Activated naive CD4-positive, alpha-beta T cell treated with anti-CD3 and anti-CD28 coated beads, Interleukin-2, amount 50 U/mL, for 24 hours (primary cell): Measurements from ENCODE around the gene CERS6.

Experiments used
- H3K27ac Mint-ChIP-seq: one replicate; pipeline ENCODE4 v1.8.0; 2021; ENCODE audit warnings: mild to moderate bottlenecking, mixed read lengths
- H3K27me3 Mint-ChIP-seq: one replicate; pipeline ENCODE4 v1.8.0; 2021; ENCODE audit warnings: mixed read lengths
- H3K36me3 Mint-ChIP-seq: one replicate; pipeline ENCODE4 v1.8.0; 2021; ENCODE audit warnings: mixed read lengths
- H3K4me1 Mint-ChIP-seq: one replicate; pipeline ENCODE4 v1.8.0; 2021; ENCODE audit warnings: mixed read lengths
- H3K4me3 Mint-ChIP-seq: one replicate; pipeline ENCODE4 v1.8.0; 2021; ENCODE audit warnings: mild to moderate bottlenecking, mixed read lengths
- H3K9me3 Mint-ChIP-seq: one replicate; pipeline ENCODE4 v1.8.0; 2021; ENCODE audit warnings: mixed read lengths

The CERS6 gene

DNA sequence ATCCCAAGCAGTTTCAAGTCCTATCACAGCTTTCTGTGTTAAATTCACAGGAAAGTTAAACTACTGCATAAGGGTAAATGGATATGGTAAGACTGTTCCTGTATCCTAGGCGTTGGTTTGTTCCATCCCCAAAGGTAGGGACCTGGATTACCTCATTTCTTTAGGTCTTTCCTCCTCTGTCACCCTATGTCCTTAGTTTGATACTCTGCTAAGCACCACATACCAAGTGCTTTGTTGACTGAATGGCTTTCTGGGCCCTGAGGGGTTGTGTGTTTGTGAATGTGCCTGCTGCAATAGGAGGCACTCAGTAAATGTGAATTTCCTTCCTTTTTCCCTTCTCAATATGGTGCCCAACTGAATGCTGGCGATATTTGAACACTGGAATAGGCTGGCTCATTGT lies 354.2 kb downstream of the CERS6 start:
- no peaks in the 10 kb centered on the region for H3K27me3 Mint-ChIP-seq
- H3K27ac Mint-ChIP-seq, result no peak overlapping the region
- no peaks in the 10 kb centered on the region for H3K36me3 Mint-ChIP-seq
- H3K4me3 Mint-ChIP-seq, result no peak overlapping the region
- no peaks in the 10 kb centered on the region for H3K9me3 Mint-ChIP-seq
- no peaks in the 10 kb centered on the region for H3K4me1 Mint-ChIP-seq

DNA sequence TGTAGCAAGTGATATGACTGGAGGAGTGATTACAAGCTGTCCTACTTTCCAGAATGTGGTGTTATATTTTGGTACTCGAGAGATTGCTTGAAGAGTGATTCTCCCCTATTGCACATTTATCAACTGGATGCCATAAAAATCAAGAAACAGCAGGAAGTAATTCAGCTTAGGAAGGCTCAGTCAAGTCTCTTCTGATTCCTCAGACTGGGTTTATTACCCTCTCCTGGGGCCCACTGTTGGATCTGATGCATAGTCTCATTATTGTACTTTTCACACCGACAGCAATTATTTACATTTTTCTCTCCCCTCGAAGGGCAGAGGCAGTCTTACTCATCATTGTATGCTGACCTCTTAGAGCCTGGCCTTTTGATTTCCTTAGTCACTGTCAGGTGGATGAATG lies 355.6 kb downstream of the CERS6 start:
- H3K4me1 Mint-ChIP-seq, result no peaks in the 10 kb centered on the region
- no peaks in the 10 kb centered on the region for H3K9me3 Mint-ChIP-seq

DNA sequence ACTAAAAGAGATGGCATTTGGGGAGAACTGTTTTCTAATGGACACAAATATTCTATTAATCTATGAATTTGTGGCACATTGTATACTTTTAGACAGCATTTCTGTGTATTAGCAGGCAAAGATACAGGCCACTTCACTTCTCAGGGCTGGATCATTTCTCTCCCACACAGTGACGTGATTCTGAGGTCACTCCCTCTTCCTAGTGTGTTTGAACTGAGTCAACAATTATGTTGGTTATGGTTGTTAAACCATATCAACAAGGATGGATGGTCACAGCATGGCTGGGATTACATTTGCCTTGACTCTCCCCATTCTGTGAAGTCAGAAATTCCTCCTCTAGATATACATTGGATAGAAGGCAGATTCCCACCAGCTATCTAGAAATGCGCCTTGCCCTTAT lies 358.0 kb downstream of the CERS6 start:
- no peaks in the 10 kb centered on the region for H3K4me1 Mint-ChIP-seq
- no peaks in the 10 kb centered on the region for H3K27me3 Mint-ChIP-seq
- H3K36me3 Mint-ChIP-seq, result no peaks in the 10 kb centered on the region
- H3K27ac Mint-ChIP-seq, result no peak overlapping the region
- no peak overlapping the region for H3K4me3 Mint-ChIP-seq
- no peaks in the 10 kb centered on the region for H3K9me3 Mint-ChIP-seq

More for the DNA sequence above, 355.6 kb downstream of the CERS6 start:
- Mint-ChIP-seq H3K36me3 (no peaks in the 10 kb centered on the region), H3K4me3 (no peak overlapping the region), H3K27ac (no peak overlapping the region), H3K27me3 (no peaks in the 10 kb centered on the region)

DNA sequence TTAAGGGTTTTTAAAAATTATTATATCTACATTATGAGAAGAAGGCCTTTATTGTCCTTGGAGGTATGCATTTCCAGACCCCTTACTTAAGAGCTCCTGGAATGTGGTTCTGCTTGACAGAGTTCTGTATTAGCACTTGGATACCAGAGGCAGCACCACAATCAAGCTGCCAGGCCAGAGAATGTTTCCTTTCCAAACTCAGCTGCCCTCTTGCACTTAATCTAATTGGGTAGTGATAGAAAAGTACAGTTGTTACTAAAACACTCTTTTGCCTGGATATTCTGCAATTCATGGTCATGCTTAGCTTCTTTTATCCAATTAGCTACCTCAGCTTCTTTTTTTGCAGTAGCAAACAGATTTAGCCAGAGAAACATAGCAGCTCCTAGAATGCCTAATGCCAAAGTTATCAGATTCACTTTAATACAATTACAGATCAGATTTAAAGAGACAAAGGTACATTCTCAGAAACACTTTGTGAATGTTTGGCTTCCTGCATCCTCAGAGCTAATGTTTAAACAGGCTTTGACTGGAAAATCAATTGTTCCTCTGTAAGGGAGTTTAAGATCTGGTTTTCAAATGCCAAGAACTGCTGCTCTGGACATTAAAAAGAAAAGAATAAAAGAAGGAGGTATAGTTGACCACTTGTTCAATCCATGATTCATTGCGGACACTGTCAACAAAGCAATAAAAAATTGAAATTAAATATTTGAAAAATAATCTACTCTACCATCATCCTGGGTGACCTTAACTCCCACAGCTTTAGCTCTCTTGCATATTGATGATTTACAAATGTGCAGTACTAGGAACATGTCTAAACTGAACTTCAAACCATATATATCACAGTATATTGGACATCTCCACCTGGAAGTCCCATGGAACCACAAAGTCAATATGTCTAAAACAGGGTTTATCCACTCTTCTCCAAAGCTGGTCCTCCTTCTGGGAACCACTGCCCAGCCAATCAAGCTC lies 359.2 kb downstream of the CERS6 start:
- no peak overlapping the region for H3K27ac Mint-ChIP-seq
- H3K9me3 Mint-ChIP-seq, result no peaks in the 10 kb centered on the region
- H3K27me3 Mint-ChIP-seq, result no peaks in the 10 kb centered on the region
- no peaks in the 10 kb centered on the region for H3K4me1 Mint-ChIP-seq
- H3K36me3 Mint-ChIP-seq, result no peaks in the 10 kb centered on the region
- H3K4me3 Mint-ChIP-seq, result no peak overlapping the region

DNA sequence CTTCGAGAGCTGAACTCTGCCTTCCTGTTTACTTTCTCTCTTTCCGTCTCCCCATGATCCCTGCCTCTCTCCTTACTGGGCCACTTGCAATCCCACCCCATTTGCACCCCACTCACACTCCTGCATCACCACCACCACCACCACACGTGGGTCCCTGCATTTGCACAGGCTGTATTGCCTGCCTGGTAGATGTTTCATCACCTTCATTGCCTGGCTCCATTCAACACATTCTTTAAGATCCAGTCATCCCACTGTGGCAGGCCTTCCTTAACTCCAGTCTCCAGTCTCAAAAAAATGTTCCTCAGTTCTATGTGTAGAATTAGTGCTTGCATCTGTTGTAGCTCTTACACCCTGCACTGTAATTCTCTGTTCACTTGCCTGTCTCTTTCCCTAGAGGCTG lies 360.3 kb downstream of the CERS6 start:
- Mint-ChIP-seq H3K27ac (no peak overlapping the region), H3K36me3 (no peaks in the 10 kb centered on the region), H3K4me3 (no peak overlapping the region), H3K9me3 (no peaks in the 10 kb centered on the region), H3K27me3 (no peaks in the 10 kb centered on the region), H3K4me1 (no peaks in the 10 kb centered on the region)

DNA sequence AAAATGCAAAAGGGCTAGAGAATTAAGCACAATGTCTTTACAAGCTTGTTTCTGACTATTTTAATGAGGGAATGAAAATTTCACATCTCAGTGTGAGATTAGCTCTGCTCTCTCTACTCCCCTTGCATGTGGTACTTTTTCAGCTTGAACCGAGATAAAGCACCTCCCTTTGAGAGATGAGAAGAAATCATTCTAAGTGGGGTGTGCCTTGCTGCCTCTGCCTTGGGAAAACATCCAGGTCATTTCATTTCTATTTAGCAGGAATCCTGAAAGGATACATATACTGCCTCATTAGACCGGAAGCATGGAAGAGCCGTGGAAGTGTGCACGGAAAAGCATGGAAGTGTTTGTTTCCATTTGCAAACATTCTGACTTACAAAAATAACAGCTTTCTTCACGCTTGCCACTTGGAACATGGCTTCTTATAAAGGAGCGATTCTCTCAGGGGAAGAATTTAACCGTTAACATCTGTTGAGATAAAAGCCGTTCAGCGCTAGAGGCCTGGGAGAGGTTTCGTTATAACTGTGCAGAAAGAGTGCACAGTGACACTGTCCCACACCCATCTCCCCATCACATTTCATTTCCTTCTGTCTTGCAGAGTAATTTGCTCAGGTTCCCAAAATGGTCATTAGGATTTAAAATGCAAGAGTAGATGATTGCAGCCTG lies 363.1 kb downstream of the CERS6 start:
- no peaks in the 10 kb centered on the region for H3K9me3 Mint-ChIP-seq
- no peaks in the 10 kb centered on the region for H3K4me1 Mint-ChIP-seq
- no peaks in the 10 kb centered on the region for H3K36me3 Mint-ChIP-seq
- no peak overlapping the region for H3K4me3 Mint-ChIP-seq
- H3K27ac Mint-ChIP-seq, result no peak overlapping the region
- no peaks in the 10 kb centered on the region for H3K27me3 Mint-ChIP-seq

DNA sequence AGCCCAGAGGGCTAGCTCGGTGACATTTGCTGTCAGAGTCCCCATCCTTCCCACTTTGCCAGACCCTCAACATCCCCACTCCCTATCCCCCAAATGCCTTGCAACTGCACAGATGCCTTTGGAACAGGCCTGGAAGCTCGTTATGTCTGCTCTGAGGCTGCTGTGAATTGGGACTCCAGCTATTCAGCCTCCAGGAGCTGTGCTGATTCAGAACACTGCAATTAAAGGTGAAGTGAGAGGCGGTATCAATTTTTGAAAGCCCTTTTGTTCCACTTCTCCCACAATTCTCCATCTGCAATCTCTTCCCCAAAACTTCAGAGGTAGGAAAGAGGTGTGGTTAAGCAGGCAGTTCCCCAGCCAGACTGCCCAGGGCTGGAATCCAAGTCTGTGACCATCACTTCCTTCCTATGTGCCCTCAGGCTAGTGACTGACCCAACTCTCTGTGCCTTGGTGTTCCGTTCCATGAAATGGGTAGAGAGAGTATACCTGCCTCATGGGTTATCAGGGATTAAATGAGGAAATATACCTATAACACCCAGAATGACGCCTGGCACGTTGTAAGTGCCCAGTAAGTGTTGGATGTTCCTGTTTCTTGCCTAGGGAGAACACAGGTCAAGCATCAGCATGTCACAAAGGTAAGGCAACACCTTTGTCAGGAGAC lies 363.9 kb downstream of the CERS6 start:
- Mint-ChIP-seq H3K9me3 (no peaks in the 10 kb centered on the region), H3K4me3 (no peak overlapping the region), H3K36me3 (no peaks in the 10 kb centered on the region), H3K27ac (no peak overlapping the region), H3K4me1 (no peaks in the 10 kb centered on the region), H3K27me3 (no peaks in the 10 kb centered on the region)

DNA sequence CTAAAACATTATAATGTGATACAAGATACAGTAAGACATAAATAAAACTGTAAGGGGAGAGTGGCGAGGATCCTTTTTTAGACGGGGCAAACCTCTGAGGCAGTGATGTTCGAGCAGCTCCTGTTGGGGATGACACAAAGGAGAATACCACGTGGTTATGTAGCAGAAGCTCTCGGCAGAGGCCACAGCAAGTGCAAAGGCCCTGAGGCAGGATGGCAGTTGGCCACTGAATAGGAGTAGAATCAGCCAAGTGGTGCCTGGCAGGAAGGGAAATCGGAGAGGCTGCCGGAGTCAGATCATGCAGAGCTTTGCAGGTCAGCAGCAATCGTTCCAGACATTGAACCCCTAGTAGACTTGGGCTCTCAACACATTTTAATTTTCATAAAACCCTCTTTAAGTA lies 365.5 kb downstream of the CERS6 start:
- no peaks in the 10 kb centered on the region for H3K9me3 Mint-ChIP-seq

DNA sequence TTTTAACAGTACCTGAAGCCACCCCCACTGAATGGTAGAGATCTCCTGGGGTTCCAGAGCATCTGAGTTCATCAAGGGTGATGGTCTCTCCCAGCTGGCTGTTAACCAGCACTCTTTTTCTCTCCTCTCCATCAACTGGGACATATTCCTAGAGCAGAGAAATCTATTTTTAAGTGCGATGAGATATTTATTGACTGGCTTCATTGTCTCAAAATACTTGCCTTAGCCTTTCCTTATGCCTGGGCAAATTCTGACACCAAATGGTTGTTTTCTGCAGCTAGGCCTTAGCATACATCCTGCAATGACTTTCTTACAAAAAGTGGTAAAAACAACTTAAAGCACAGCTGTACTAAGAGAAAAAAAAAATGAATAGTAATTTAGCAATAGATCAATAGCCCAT lies 365.9 kb downstream of the CERS6 start:
- H3K27me3 Mint-ChIP-seq, result no peaks in the 10 kb centered on the region
- H3K4me1 Mint-ChIP-seq, result no peaks in the 10 kb centered on the region
- no peak overlapping the region for H3K4me3 Mint-ChIP-seq
- H3K9me3 Mint-ChIP-seq, result no peaks in the 10 kb centered on the region
- H3K27ac Mint-ChIP-seq, result no peak overlapping the region
- no peaks in the 10 kb centered on the region for H3K36me3 Mint-ChIP-seq

More for the DNA sequence above, 365.5 kb downstream of the CERS6 start:
- Mint-ChIP-seq H3K4me1 (no peaks in the 10 kb centered on the region), H3K27me3 (no peaks in the 10 kb centered on the region), H3K36me3 (no peaks in the 10 kb centered on the region), H3K27ac (no peak overlapping the region), H3K4me3 (no peak overlapping the region)
